Inferior parietal cortex (tissue), 1 donor: ENCODE measurements around the gene CEP63.
"Not testable (repeated sequence)": the region's sequence is repeated elsewhere in the genome, so short reads cannot be mapped to it uniquely, and the experiment has no call there.

Source experiments
- DNase-seq: peaks from one replicate; pipeline ENCODE4 v3.0.0-alpha.2; 2016; ENCODE audit errors: extremely low spot score

CEP63 gene

DNA sequence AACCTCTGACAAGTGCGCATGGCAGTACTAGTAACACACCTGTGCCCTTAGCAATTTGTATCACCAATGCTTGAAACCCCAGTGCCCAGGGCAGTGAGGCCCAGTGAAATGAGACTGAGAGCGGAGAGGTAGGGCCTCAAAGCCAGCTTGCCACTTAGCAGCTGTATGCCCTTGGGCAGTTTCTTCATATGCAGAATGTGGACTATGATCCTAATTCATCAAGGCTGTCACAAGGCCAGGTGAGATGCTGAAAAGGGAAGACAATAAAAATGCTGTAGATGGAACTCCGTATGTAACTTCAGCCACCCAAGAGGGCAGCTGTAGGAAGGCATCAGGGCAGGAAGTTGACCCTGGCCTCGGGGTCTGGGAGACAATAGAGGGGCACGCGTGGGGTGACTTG lies 90.6 kb downstream of the CEP63 start:
- no peak for DNase-seq

DNA sequence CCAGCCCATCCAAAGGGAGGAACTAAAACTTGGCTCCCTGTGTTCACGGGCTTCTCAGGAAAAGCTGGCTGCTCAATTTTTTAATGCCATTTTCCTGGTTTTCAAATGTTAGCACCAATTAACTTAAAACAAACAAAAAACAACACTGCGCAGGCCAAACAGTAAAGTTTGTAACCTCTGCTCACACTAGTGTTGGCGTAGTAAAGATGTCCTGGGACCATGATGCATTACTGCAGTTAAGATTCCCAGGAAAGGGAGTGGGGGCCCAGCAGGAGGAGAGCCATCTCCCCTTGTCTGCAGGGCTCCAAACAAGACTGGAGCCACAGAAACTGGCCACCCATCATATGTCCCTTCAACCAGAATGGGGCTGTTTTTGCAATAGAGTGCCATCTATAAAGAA lies 91.0 kb downstream of the CEP63 start:
- no peak for DNase-seq

DNA sequence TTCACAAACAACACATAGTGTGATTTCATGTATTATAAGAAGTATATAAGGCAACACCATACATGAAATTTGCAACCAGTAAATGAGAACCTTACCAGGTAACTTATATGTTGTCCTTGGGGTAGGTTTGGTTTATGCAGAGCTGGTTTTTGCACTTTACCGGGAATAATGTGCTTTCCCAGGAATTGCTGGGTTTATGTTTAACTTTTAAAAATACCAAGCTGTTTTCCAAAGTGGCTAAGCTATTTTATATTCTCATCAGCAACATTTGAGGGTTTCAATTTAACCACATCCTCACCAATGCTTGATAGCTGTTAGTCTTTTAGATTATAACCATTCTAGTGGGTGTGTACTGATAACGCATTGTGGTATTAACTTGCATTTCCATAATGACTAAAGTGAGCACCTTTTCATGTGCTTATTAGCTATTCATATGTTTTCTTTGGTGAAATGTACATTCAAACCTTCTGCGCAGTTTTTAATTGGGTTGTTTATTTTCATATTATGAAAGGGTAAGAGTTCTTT lies 93.3 kb downstream of the CEP63 start:
- DNase-seq, result no peak

DNA sequence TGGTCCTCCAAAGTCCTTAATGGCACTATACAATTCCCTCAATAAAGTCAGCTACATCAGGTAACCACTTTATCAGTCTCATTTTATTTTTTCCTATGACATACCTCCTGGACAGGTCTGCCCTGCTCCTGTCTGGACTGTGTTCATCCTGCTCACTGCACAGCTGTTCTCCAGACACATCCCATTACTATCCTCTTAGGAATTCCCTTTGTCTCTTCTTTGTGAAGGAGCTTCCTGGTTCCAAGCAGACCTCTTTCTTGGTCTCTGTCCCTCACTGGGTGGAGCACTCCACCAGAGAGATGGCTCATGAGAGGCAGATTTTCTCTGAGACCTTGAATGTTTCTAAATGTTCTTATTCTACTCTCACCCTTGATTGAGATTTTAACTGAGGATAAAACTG lies 104.9 kb downstream of the CEP63 start:
- DNase-seq, result no peak

DNA sequence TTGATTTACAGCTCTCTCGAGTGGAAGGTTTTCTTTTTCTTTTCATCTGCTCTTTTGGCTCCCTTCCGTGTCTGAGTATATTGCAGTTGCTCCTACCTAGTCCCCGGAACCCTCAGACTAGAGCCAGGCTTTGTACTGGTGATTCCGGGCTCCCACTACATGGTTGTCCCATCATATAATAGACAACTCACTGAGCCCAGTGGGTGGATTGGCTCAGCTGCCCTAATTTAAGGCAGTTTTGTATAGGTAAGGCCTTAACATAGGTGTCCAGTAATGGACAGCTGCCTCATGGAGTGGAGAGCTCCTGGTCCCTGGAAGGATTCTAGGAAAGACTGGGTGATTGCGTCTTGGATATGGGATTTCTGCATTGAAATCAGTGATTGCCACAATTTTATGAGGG lies 106.9 kb downstream of the CEP63 start:
- no peak for DNase-seq

DNA sequence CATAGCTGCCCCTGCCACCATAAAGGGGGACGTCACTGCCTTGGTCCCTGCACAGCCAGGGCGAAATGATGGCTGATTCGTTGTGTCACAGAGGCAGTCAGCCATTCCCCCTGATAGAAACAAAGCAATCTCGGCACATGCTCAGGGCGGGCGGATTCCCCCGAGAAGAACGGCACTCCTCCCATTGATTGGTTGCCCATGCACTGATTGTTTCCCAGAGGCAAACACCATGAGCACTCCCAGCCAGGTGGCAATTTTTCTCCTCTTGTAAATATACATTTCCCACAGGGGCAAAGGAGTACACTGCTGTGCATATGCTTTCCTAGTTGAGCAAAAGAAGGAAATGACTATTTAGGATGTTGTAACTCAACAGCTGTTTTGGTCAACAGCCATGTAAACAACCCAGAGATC lies 108.5 kb downstream of the CEP63 start:
- no peak for DNase-seq

DNA sequence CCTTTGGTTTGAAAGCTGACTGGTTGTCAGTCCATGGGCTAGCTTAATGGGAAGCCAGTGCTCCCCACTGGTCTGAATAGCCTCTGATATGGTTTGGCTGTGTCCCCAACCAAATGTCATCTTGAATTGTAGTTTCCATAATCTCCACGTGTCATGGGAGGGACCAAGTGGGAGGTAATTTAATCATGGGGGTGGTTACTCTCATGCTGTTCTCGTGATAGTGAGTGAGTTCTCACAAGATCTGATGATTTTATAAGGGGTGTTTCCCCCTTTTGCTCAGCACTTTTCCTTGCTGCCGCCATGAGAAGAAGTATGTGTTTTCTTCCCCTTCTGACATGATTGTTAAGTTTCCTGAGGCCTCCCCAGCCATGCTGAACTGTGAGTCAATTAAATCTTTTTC lies 109.1 kb downstream of the CEP63 start:
- DNase-seq, result not testable (repeated sequence)

DNA sequence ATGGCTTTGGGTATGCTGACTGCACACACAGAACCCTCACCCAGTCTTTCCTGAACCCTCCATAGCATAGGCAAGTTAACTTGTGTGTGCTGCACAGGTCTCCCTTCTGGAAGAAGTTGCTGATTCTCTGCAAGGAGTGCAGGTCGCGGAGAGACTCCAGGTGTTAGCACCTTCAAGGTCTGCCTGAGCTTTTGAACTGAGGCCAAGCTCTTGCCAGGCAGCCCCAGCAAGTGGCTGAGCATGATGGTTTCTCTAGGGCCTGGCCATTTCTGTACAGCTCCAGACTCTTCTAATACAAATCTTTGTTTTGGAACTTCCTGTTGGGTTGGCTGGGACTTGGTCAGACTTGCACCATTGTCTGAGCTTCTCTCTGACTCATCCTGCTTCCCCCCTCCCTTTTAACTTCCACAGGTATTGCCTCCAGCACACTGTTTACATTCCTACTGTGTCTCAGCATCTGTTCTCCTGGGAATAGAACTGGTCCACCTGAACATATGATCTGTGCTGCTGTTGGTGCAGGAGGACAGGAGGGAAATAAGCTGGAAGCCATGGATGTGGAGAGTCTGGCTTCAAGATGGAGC lies 111.6 kb downstream of the CEP63 start:
- no peak for DNase-seq

DNA sequence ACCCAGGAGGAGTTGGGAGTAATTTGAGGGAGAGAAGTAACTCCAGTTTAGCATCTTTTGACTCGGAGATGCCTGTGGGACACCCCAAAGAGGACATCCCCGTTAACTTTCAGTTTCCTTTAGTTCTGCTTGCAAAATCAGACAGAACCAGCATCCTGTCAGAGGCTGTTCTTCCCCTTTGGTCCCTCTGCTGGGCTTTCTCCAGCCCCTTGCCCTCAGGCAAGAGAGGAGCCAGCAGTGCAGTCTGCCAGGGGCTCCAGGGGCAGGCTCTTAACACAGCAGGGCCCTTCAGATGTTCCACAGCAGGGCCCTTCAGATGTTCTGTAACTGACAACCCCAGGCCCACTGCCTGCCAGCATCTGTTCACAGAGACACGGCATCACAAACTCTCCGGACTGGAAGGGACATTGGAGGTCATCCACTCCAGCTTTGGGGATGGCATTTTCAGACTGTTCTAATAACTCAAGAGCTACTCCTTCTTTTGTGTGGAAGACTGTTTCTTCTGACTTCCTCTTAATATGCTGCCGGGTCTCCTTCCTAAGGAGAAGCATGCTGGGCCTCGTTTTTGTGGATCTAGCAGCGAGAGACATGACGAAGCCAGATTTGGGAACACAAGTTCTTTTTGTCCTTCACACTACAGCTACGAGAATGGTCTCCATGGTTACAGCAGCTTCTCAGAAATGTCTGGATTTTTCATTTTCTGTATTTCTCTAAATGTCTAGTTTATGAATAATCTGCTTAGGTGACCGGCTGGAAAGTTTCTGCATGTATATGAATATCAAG lies 113.1 kb downstream of the CEP63 start:
- peak; percentile 61 for DNase-seq

DNA sequence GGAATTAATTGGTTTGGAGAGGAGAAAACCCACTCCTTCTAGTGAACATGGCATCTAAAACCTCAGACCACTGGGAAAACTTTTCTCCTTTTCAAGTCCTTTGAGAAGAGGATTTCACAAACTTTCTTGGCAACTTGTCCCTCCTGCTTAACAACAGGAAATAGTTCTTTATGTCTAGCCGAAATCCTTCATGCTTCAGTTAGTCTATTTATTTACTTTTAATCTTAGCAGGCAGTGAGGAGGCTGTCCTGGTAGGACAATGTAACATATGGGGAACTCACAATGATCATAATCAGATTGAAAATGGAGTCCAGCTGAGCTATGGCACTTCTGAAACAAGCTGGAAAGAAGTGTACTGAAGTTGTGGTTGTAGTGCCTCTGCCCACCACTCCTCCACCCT lies 114.3 kb downstream of the CEP63 start:
- no peak for DNase-seq

DNA sequence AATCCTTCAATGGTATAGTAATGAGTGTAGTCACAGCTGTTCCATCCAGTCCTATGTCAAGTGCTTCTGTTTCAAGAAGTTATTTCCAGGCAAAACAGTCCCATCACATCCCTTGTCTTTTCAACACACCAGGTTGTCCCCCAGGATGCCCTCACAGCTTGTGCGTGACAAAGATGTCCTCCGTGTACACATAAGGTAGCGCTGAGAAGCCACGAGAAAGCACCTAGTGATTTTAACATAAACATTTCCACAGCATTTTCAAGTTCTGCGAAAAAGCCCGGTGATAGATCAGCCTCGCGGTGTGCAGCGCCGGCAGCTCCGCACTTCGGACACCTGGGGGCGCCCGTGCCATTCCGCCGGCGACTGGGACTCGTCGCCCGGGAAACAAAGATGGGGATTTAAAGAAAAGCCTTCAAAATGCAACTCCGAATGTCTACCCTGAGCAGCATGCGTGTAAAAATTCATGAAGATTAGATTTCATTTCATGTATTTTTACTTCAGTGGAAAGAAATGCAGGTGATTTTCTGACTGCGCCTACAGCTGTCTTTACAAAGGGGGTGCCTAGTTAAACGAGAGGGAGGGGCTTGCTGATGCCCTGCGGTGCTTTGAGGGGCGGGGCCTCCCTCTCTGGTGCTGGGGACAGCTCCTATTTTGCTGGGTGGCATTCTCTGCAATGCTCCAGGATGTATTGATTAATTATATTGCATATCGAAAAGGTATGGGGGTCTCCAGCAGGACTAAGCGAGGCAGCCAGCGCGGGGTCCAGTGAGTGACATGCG lies 115.0 kb downstream of the CEP63 start:
- peak; percentile 82 for DNase-seq

DNA sequence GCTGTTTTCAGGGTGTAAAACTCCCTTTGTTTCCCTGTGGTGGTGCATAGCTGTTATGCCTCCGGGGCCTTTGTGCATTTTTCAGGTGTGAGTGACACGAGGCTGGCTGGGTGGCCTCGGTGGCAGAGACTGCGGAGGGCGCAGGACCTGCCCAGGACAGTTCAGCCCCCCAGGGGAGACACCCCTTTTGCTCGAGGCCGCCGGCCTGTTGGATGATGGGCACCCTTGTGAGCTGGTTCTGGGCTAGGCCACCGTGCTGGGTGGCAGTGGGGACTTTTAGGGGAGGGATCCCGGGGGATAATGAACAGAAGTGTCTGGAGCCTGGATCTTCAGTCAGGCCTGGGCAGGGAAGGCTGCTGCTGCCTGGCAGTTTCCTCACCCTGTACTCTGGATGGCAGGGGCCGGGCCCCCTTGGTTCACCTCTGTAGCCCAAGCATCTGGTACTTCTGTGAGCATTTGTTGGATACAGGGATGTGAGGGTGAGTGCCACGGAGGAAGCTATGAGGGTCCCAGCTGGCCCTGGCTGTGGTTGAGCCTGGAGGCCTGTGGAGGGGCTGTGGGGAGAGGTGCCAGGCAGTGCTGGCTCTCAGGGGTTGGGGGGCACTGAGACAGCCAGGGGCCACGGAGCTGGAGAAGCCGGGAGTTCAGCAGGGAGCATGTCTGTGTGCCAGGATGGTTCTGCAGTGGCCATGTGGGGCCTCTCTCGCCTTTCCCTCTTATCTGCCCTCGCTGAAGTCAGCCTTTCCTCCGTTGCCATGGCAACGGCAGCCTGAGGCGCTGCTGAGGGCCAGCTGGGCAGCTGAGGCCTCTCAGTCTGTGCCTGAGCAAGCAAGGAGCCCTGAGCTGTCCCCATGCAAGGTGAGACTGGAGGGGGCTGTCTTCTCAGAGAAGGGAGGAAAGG lies 115.9 kb downstream of the CEP63 start:
- peak; percentile 67 for DNase-seq

DNA sequence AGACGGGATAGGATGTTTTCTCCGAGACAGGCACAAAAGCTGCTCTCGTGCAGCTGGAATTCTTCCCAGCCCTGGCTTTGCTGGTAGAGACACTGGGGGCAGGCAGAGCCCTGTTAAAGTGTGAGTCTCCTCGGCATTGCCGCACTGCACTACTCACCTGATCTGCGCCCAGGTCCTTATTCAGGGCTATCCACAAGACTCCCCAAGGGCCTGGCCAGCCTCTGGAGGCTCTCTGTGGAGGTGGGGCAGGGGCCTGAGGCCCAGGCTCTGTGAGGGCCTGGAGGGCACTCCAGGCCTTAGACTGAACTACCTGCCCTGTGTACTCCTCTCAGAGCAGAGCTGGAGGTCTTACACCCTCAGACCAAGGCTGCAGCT lies 116.6 kb downstream of the CEP63 start:
- no peak for DNase-seq

DNA sequence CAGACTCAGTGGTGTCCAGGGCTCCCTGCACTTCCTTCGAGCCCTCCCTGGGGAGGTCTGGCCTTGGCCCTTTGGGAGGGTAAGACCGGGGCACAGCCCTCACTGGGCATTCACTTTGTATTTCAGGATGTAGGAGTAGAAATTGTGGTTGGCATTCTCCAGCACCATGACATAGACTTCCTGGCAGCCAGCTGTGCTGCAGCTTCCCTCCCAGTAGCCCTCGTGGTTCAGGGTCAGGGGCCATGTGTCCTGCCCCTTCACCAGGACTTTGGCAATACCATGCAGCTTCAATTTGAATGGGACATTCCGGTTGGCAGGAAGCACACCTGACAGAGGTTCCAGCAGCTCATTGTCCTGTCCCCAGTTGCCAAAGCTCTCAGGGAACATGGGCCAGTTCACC lies 117.6 kb downstream of the CEP63 start:
- DNase-seq, result no peak

DNA sequence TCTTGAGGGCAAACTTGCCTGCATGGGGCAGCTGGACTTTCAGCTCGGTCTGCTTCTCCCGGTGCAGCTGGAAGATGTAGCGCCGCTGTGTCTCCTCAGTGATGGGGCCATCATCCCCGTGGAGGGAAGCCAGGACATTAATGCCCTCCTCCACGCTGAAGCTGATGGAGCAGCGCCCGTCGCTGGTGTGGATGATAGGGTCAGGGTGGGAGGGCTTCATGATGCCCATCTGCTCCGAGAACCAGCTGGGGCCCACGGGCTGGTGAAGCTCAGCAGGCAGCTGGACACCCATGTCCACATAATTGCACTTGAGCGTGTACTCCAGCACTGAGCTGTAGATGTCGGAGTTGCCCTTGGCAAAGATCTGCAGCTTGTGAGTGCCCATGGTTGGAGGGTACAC lies 118.1 kb downstream of the CEP63 start:
- no peak for DNase-seq

DNA sequence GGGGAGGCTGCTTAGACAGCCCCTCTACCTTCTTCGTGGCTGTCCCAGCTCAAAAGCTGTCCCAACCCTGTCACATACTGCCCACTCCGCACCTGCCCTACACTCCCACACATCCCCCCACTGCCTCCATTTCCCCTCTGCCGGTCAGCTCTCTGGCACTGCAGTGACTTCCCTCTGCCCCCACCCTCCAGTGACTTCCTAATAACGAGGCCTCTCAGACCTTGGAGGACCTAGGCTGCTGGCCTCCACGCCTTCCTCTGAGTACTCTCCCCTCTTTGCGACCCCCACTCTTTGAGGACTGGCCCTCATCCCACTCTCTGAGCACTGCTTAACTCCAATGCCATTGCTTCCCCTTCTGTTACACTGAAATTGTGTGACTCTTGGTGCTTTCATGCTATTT lies 119.7 kb downstream of the CEP63 start:
- no peak for DNase-seq

DNA sequence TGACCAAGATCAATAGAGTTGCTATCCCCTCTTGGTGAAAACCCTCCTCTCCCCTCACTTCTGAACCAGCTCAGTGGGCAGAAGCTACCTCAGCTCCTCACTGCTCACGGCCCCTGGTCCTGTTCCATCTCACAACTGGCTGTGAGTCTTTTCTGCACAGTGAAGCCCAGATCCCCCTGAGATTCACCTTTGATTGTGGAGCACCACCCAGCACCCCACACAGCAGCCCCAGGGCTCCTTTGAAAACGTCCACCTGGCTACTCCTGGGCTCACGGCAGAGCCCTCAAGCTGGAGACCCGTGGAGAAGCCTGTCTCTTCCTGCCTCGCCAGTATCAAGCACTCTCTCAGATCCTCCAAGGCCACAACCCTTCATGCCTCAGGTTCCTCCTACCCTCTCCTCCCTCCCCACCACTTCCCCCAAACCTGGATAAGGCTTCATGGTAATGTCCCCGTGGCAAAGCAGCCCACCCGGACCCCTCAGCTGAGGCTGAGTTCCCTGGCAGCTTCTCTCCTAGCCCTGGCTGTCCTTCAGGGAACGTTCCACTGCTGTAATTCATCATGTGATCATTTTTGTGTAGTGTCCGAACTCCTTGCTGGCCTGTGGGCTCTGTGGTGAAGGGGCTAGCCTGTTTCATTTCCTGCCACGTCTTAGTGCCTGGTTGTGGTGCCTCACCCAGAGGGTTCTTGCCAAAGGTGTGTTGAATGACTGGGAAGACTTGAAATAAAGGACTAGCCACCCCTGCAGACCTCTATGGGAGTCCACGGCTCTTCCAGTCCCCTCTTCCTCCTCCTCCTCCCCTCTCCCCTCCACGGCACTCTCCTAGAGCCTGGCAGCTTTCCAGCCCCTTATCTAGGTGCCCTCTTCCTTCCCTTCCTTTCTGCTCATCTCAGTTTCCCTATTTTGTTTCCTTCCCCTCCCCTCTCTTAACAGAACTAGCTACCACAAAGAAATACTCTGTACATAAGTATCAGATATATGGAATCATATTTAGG lies 120.5 kb downstream of the CEP63 start:
- no peak for DNase-seq

DNA sequence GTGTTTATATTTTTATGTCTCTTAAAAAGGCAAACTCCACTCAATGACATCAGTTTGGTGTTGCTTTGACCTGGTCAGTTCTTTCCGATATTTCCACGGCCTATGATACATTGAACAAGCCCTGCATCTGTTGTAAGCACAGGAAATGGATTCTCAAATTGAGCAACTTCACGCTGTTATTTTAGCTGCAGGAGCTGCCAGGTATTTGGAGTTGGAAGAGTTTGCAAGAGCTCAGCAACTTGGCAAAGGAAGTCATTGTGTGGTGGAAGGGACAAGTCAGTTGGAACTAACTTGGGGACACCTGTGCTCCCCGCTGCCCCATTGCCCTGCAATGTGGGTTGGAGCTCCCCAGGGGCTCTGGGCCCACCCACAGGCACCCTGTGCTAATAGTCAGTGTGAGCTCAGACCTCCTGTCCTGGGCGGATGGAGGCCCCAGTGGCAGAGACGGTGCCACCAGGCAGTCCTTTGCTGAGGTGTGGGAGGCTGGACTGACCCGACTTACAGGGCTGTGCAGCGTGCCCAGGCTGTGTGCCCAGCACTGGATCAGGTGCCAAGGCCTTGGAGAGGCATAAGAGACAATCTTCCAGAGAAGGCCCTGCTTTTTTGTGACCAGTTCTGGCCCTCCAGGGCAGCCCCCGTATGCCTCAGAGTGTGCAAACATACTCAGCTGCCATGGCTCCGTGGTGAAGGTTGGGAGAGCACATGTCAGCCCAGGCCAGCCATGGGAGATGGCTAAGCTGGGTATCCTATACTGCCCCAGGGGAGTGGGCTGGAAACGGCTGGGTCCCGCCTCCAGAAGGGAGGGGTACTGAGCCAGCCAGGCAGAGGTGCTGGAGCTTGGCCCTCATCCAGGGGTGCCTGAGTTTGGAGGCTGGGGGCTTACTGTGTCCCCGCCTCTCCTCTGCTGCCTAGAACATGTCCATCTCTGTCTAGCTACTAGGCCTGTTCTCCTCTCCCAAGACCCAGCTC lies 121.5 kb downstream of the CEP63 start:
- no peak for DNase-seq
